GM12864 (cell line): Measurements from ENCODE around the gene MR1.

Source experiments
- DNase-seq: peaks from one replicate; pipeline ENCODE4 v3.0.0-alpha.2; 2011; ENCODE audit warnings: low read depth
- H3K4me3 ChIP-seq: 2 replicates; pipeline ENCODE4 v1.5.1; 2011; ENCODE audit warnings: mild to moderate bottlenecking, low read depth, low read length, control low read depth
- TF ChIP-seq, protein P1 (sequence below): IDR thresholded peaks from 2 replicates; pipeline ENCODE4 v1.5.1; 2011; ENCODE audit warnings: low read depth, mild to moderate bottlenecking, moderate library complexity, low read length, control low read depth, inconsistent platforms; ENCODE audit errors: missing control alignments

The MR1 gene

GRCh38 chr1:181016563-181016962, 17.2 kb upstream of the MR1 start:
- H3K4me3 ChIP-seq = no peak overlapping the region
- no peak for DNase-seq
- TF ChIP-seq, protein P1, sequence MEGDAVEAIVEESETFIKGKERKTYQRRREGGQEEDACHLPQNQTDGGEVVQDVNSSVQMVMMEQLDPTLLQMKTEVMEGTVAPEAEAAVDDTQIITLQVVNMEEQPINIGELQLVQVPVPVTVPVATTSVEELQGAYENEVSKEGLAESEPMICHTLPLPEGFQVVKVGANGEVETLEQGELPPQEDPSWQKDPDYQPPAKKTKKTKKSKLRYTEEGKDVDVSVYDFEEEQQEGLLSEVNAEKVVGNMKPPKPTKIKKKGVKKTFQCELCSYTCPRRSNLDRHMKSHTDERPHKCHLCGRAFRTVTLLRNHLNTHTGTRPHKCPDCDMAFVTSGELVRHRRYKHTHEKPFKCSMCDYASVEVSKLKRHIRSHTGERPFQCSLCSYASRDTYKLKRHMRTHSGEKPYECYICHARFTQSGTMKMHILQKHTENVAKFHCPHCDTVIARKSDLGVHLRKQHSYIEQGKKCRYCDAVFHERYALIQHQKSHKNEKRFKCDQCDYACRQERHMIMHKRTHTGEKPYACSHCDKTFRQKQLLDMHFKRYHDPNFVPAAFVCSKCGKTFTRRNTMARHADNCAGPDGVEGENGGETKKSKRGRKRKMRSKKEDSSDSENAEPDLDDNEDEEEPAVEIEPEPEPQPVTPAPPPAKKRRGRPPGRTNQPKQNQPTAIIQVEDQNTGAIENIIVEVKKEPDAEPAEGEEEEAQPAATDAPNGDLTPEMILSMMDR = no peak

DNA sequence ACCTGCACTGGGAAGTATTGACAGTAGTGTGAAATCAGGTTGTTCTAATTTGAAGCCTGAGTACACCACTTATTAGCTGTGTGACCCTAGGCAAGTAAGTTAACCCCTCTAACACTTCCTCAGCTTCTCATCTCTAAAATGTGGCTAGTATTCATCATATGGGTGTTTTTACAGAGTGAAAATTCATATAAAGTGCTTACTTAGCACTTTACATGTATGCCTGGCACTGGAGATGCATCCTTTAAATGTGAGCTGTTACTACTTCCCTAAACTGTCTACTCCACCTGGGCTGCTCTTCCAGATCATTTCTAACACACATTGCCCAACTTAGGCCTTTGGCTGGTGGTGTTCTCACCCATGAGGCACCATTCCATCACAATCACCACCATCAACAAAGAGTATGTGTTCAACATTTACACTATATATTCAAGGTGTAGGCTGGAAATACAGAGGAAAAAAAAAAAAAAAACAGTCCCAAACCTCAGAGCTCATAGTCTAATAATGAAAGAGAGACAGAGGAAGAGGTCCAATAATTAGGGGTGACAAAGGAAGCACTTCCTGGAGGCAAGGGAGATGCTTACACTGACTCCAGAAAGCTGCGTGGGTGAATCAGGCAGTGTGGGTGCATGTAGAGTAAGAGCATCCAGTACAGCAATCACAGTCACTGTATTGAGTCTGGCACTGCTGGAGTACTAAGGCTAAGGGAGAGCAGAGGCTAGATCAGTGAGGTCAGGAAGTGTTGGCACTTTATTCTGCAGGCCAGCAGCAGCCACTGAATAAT, 14.7 kb upstream of the MR1 start:
- no peak for DNase-seq
- H3K4me3 ChIP-seq = no peak overlapping the region
- TF ChIP-seq, protein P1 = no peak

- H3K4me3 ChIP-seq = peak overlapping the region; percentile 63
- DNase-seq = no peak
Measured at GRCh38 chr1:181021159-181021558, 12.6 kb upstream of the MR1 start.

DNA sequence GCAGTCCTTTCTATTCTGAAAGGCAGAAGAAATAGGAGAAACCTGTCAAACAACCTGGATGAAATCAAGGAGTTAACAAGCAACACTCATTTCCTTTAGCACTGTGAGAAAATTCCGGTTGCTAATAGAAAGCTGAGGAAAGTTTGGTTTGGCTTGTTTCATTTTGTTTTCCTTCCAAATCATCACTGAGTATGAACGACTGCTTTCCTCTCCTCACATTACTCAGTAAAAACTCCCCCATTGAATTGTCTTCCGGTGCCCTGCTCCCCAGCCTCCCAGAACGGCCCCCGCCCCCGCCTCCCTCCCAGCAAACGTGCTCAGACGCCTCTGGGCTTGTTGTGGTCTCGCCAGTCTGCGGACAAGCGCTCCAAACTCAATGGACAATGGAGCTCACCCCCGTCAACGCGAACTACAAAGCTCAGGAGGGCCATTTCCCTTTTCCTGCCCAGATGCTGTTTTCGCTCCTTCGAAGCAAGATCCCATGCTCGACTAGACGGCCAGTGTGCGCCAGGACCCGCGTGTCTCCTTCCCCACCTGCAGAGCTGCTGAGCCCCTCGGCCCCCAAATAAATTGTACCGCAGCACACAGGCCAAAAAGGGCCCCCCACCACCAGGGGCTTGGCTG, 11.9 kb upstream of the MR1 start:
- H3K4me3 ChIP-seq = peak overlapping the region; percentile 63
- TF ChIP-seq, protein P1 = no peak
- DNase-seq = no peak

More at GRCh38 chr1:181021159-181021558, 12.6 kb upstream of the MR1 start:
- TF ChIP-seq, protein P1 = no peak

DNA sequence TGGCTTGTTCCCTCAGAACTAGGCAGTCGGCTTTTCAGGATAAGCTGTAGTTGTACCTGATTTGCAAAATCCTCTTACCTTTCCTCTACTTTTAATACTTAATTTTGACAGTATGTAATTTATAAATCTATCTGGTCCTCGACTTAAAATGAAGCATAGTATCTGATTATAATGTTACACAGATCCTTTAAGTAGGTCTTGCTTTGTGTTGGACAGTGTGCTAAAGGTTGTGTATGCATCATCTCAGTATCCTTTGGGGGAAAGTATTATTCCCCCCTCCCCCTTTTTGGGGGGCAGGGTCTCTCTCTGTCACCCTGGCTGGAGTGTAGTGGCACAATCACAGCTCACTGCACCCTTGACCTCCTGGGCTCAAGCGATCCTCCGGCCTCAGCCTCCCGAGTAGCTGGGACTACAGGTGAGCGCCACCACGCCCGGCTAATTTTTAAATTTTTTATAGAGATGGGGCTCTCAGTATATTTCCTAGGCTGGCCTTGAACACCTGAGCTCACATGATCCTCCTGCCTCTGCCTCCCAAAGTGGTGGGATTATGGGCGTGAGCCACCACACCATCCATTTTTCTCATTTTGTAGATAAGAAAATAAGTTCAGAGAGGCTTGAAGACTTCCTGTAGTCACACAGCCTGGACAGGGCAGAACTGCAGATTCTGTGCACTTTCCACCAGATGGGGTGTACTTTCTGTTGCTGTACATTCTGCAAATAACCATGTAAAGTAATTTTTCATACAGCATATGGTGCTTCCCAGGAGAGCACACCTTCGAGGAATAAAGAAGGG, 10.3 kb upstream of the MR1 start:
- TF ChIP-seq, protein P1 = no peak
- H3K4me3 ChIP-seq = peak overlapping the region; percentile 63

DNA sequence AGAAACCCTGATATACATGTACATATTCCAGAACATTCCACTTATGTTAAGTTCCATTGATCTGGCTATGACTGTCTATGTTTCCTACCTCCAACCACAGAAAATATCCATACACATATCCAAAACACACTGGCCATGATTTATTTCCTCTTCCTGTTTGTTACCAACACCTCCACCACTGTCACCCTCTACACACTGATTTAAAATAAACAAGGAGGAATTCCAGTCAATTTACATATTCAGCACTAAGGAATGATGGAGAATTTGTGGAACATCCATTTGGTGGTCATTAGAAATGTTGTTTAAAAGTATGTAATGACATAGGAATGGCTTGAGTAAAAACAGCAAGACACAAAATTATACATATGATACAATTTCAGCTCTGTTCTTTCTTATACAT, 5.6 kb upstream of the MR1 start:
- TF ChIP-seq, protein P1 = no peak
- DNase-seq = no peak
- H3K4me3 ChIP-seq = no peak overlapping the region

More for the DNA sequence above, 10.3 kb upstream of the MR1 start:
- DNase-seq = no peak
